ENCODE results near the gene CGB3. TPM values are rescaled to one million over a fixed set of nuclear protein-coding genes. Genes with fewer than 3 reads are reported as not detected.

CGB3 gene
- polyA plus RNA-seq, 3 donors = not detected

DNA sequence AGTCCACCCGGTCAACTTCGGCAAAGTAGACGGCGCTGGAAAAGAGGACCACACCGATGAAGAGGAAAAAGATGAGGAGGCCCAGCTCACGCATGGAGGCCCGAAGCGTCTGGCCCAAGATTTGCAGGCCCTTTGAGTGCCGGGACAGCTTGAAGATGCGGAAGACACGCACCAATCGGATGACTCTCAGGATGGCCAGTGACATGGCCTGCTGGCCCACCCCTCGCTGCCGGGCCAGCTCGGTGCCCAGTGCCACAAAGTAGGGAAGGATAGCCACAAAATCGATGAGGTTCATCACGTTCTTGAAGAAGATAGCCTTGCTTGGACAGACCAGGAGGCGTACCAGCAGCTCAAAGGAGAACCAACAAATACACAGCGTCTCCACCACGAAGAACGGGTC lies 46.3 kb upstream of the CGB3 start:
- Histone ChIP-seq H3K36me3 (replicated peaks in 1 of 2; ENCODE audit: control insufficient read depth in 1 of 2, insufficient read depth in 2 of 2, low read length in 2 of 2) (no peaks in the 10 kb centered on the region), H3K4me3 (replicated peaks in 1 of 3; ENCODE audit: low read depth in 2 of 3, low read length in 3 of 3) (no peak overlapping the region), H3K79me2 (ENCODE audit: insufficient read depth, low read length) (no peaks in the 10 kb centered on the region), H3K4me2 (replicated peaks; ENCODE audit: extremely low read depth, low read length, poor library complexity, severe bottlenecking) (no peak overlapping the region), H3K9ac (ENCODE audit: insufficient read depth, low read length, poor library complexity, severe bottlenecking) (no peak overlapping the region), H3K27ac (ENCODE audit: low read depth in 1 of 2, low read length in 2 of 2) (no peak overlapping the region), H3K9me3 (replicated peaks in 1 of 2; ENCODE audit: control insufficient read depth in 1 of 2, insufficient read depth in 1 of 2, low read length in 2 of 2) (peaks cover 0 to 7% of the 10 kb centered on the region in 2 donors), H4K20me1 (ENCODE audit: insufficient read depth, low read length) (no peaks in the 10 kb centered on the region), H3K4me1 (ENCODE audit: control insufficient read depth in 1 of 2, insufficient read depth in 2 of 2, low read length in 2 of 2) (no peaks in the 10 kb centered on the region), H3K27me3 (ENCODE audit: control insufficient read depth in 2 of 2, insufficient read depth in 2 of 2, low read length in 2 of 2) (peaks cover 27 to 80% of the 10 kb centered on the region in 2 donors), H2AFZ (ENCODE audit: insufficient read depth, low read depth, low read length, poor library complexity, severe bottlenecking) (no peak overlapping the region)
- H3K4me1 Mint-ChIP-seq = peaks cover 11% of the 10 kb centered on the region
- H3K4me3 Mint-ChIP-seq = peak overlapping the region in 1 of 2 donors; percentile 52
- 97% methylated on average over 19 of the region's 21 CpGs for WGBS (ENCODE audit: insufficient coverage)
- H3K27ac Mint-ChIP-seq = no peak overlapping the region
- TF ChIP-seq, protein P1, sequence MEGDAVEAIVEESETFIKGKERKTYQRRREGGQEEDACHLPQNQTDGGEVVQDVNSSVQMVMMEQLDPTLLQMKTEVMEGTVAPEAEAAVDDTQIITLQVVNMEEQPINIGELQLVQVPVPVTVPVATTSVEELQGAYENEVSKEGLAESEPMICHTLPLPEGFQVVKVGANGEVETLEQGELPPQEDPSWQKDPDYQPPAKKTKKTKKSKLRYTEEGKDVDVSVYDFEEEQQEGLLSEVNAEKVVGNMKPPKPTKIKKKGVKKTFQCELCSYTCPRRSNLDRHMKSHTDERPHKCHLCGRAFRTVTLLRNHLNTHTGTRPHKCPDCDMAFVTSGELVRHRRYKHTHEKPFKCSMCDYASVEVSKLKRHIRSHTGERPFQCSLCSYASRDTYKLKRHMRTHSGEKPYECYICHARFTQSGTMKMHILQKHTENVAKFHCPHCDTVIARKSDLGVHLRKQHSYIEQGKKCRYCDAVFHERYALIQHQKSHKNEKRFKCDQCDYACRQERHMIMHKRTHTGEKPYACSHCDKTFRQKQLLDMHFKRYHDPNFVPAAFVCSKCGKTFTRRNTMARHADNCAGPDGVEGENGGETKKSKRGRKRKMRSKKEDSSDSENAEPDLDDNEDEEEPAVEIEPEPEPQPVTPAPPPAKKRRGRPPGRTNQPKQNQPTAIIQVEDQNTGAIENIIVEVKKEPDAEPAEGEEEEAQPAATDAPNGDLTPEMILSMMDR (IDR thresholded peaks at IDR 0.05) = no peak
- peaks cover 0 to 33% (median 17%) of the 10 kb centered on the region in 7 donors for H3K9me3 Mint-ChIP-seq
- peaks cover 74 to 86% (median 78%) of the 10 kb centered on the region in 3 donors for H3K27me3 Mint-ChIP-seq (ENCODE audit: low read depth in 3 of 3)
- no peak for DNase-seq
- intact Hi-C loops (cut with micrococcal nuclease) = no loop called here
- peaks cover 3 to 8% of the 10 kb centered on the region in 2 donors for H3K36me3 Mint-ChIP-seq

GRCh38 chr19:49069026-49069425 lies 44.9 kb upstream of the CGB3 start:
- Histone ChIP-seq H3K9ac (ENCODE audit: insufficient read depth, low read length, poor library complexity, severe bottlenecking) (no peak overlapping the region), H3K36me3 (replicated peaks in 1 of 2; ENCODE audit: control insufficient read depth in 1 of 2, insufficient read depth in 2 of 2, low read length in 2 of 2) (no peaks in the 10 kb centered on the region), H3K27me3 (ENCODE audit: control insufficient read depth in 2 of 2, insufficient read depth in 2 of 2, low read length in 2 of 2) (peaks cover 36 to 88% of the 10 kb centered on the region in 2 donors), H3K27ac (ENCODE audit: low read depth in 1 of 2, low read length in 2 of 2) (no peak overlapping the region), H4K20me1 (ENCODE audit: insufficient read depth, low read length) (no peaks in the 10 kb centered on the region), H3K9me3 (replicated peaks in 1 of 2; ENCODE audit: control insufficient read depth in 1 of 2, insufficient read depth in 1 of 2, low read length in 2 of 2) (peaks cover 0 to 7% of the 10 kb centered on the region in 2 donors), H3K79me2 (ENCODE audit: insufficient read depth, low read length) (no peaks in the 10 kb centered on the region), H3K4me2 (replicated peaks; ENCODE audit: extremely low read depth, low read length, poor library complexity, severe bottlenecking) (no peak overlapping the region), H3K4me3 (replicated peaks in 1 of 3; ENCODE audit: low read depth in 2 of 3, low read length in 3 of 3) (no peak overlapping the region), H2AFZ (ENCODE audit: insufficient read depth, low read depth, low read length, poor library complexity, severe bottlenecking) (no peak overlapping the region), H3K4me1 (ENCODE audit: control insufficient read depth in 1 of 2, insufficient read depth in 2 of 2, low read length in 2 of 2) (no peaks in the 10 kb centered on the region)
- whole genome bisulfite sequencing (ENCODE audit: insufficient coverage) = 91% methylated on average over 9 of the region's 9 CpGs
- H3K9me3 Mint-ChIP-seq = peaks cover 0 to 36% (median 17%) of the 10 kb centered on the region in 7 donors
- H3K4me1 Mint-ChIP-seq = peaks cover 10% of the 10 kb centered on the region
- H3K27ac Mint-ChIP-seq = no peak overlapping the region
- DNase-seq = no peak
- TF ChIP-seq, protein P1 (IDR thresholded peaks at IDR 0.05) = no peak
- no peak overlapping the region for H3K4me3 Mint-ChIP-seq
- H3K27me3 Mint-ChIP-seq (ENCODE audit: low read depth in 3 of 3) = peaks cover 81 to 92% (median 84%) of the 10 kb centered on the region in 3 donors
- intact Hi-C loops (cut with micrococcal nuclease) = no loop called here
- peaks cover 3 to 8% of the 10 kb centered on the region in 2 donors for H3K36me3 Mint-ChIP-seq
